OCI-LY1 (cell line): ENCODE measurements around the gene STX5.

Experiments used
- EZH2 ChIP-seq: fragments of 200-600 bp; sonication (generic), shearing (Covaris generic); IDR thresholded peaks from 2 replicates; pipeline ENCODE4 v1.8.0; 2017; ENCODE audit warnings: borderline replicate concordance, mixed run types, mild to moderate bottlenecking, antibody characterized with exemption, low read length, moderate library complexity, mixed read lengths
- TF ChIP-seq, protein P1 (sequence below): fragments of 200-600 bp; sonication (generic), shearing (Covaris generic); IDR thresholded peaks from 2 replicates; pipeline ENCODE4 v1.5.1; 2017; ENCODE audit warnings: mild to moderate bottlenecking, antibody characterized with exemption, low read length, moderate library complexity, mixed read lengths

DNA sequence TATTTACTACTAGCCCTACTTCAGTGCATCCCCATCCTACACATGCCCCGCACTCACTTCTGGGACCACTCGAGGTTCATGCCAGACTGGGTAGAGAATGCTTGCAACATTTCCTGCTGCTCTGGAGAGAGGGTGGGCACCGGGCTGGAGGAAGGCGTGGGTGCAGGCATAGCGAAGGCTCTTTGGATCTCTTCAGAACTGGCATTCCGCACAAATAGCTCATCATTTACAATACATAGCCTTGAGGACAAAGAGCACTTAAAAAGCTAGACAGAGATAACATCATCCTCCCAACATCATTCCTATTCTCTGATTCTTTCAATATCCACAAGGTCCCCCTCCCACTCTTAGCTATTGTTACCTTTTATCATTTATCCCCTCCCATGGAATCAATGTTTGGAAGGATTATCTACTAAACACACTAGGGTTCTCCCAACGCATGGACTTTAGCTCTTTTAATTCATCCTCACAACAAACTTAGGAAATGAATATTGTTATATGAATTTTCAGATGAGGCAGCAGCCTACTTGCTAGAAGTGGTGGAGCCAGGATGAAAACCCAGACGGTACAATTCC, 37.6 kb downstream of the STX5 start:
- TF ChIP-seq, protein P1, sequence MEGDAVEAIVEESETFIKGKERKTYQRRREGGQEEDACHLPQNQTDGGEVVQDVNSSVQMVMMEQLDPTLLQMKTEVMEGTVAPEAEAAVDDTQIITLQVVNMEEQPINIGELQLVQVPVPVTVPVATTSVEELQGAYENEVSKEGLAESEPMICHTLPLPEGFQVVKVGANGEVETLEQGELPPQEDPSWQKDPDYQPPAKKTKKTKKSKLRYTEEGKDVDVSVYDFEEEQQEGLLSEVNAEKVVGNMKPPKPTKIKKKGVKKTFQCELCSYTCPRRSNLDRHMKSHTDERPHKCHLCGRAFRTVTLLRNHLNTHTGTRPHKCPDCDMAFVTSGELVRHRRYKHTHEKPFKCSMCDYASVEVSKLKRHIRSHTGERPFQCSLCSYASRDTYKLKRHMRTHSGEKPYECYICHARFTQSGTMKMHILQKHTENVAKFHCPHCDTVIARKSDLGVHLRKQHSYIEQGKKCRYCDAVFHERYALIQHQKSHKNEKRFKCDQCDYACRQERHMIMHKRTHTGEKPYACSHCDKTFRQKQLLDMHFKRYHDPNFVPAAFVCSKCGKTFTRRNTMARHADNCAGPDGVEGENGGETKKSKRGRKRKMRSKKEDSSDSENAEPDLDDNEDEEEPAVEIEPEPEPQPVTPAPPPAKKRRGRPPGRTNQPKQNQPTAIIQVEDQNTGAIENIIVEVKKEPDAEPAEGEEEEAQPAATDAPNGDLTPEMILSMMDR: no peak
- TF ChIP-seq EZH2: no peak
